CD4-positive, alpha-beta T cell (primary cell): ENCODE measurements around the gene IFNAR1. TPM values are rescaled to one million over a fixed set of nuclear protein-coding genes. Genes with fewer than 3 reads are reported as not detected.

Experiments used
- ATAC-seq: fragments of 200-7000 bp; cut with Tn5 transposase; one replicate; pipeline ENCODE4 v1.10.0; 2022; ENCODE audit warnings: mild to moderate bottlenecking; ENCODE audit not compliant: poor library complexity
- CTCF ChIA-PET: fragments of 350-600 bp; sonication (Branson Sonifier 250); formaldehyde crosslinking; loops from one replicate; lab custom pipeline; 2021; ENCODE audit warnings: antibody characterized with exemption, inconsistent platforms; lab: Charles Lee
- POLR2A ChIA-PET: fragments of 350-600 bp; sonication (Branson Sonifier 250); formaldehyde crosslinking; loops from one replicate; lab custom pipeline; 2021; ENCODE audit warnings: antibody characterized with exemption, inconsistent platforms; lab: Charles Lee
- DNase-seq, 14 experiments: peaks; one replicate each; pipeline ENCODE4 v3.0.0-alpha.2; 2013 to 2020; ENCODE audit warnings: mixed read lengths in 2 of 14
- H3K27ac ChIP-seq, 2 donors: one replicate each; pipeline versions ENCODE4 v1.5.1 to v1.7.0; 2013; ENCODE audit warnings: low read length in 2 of 2, low read depth in 1 of 2, mild to moderate bottlenecking in 1 of 2
- H3K27me3 ChIP-seq, 2 experiments: 1 replicate in 1 of 2; 2 replicates in 1 of 2; pipeline versions ENCODE4 v1.6.1 to v1.7.0; 2013; ENCODE audit warnings: low read length in 2 of 2, control low read depth in 1 of 2, mild to moderate bottlenecking in 1 of 2, moderate library complexity in 1 of 2; ENCODE audit not compliant: insufficient read depth in 2 of 2, control insufficient read depth in 1 of 2
- H3K36me3 ChIP-seq: one replicate; pipeline ENCODE4 v1.6.1; 2013; ENCODE audit warnings: low read length, control low read depth; ENCODE audit not compliant: insufficient read depth
- H3K4me1 ChIP-seq: one replicate; pipeline ENCODE4 v1.6.1; 2013; ENCODE audit warnings: low read length, control low read depth; ENCODE audit not compliant: insufficient read depth
- H3K4me3 ChIP-seq: one replicate; pipeline ENCODE4 v1.5.1; 2013; ENCODE audit warnings: mild to moderate bottlenecking, low read length, moderate library complexity
- H3K9me3 ChIP-seq, 2 experiments: 1 replicate in 1 of 2; 2 replicates in 1 of 2; pipeline versions ENCODE4 v1.6.1 to v1.7.0; 2013; ENCODE audit warnings: low read length in 2 of 2, mild to moderate bottlenecking in 2 of 2, control low read depth in 1 of 2, moderate library complexity in 1 of 2; ENCODE audit not compliant: control insufficient read depth in 1 of 2, insufficient read depth in 1 of 2
- H3K27ac Mint-ChIP-seq: one replicate; pipeline ENCODE4 v1.8.0; 2020; ENCODE audit warnings: mixed read lengths
- H3K27me3 Mint-ChIP-seq: one replicate; pipeline ENCODE4 v1.8.0; 2021; ENCODE audit warnings: mixed read lengths
- H3K36me3 Mint-ChIP-seq: one replicate; pipeline ENCODE4 v1.8.0; 2021; ENCODE audit warnings: low read depth, mixed read lengths
- H3K4me1 Mint-ChIP-seq: one replicate; pipeline ENCODE4 v1.8.0; 2021; ENCODE audit warnings: low read depth, mixed read lengths
- H3K4me3 Mint-ChIP-seq: one replicate; pipeline ENCODE4 v1.8.0; 2020; ENCODE audit warnings: mild to moderate bottlenecking, mixed read lengths
- H3K9me3 Mint-ChIP-seq: one replicate; pipeline ENCODE4 v1.8.0; 2020; ENCODE audit warnings: mixed read lengths
- CTCF ChIP-seq: fragments of 200-600 bp; IDR thresholded peaks from one replicate; pipeline ENCODE4 v1.8.0; 2022; ENCODE audit warnings: antibody characterized with exemption, mild to moderate bottlenecking
- intact Hi-C, 2 experiments: fragments of 100-400 bp; cut with DNase I in 1 of 2; cut with micrococcal nuclease in 1 of 2; formaldehyde crosslinking; loops; one replicate each; pipeline versions ENCODE4 v1.15.1 to v1.9.0; 2023 to 2025; cut with DNase I, micrococcal nuclease
- total RNA-seq, 174 experiments: library from RNA in 2 of 174; stranded (reverse) in 2 of 174; gene quantifications; one replicate each; pipeline ENCODE4 v1.2.3 and lab custom pipeline; 2021 to 2026

IFNAR1 gene
- total RNA-seq, 2 experiments from 2014 or later = 20.4 to 26.8 TPM

- Mint-ChIP-seq H3K27ac (no peak overlapping the region), H3K9me3 (peaks cover 5% of the 10 kb centered on the region), H3K27me3 (no peaks in the 10 kb centered on the region), H3K4me3 (no peak overlapping the region), H3K4me1 (peaks cover 4% of the 10 kb centered on the region), H3K36me3 (peaks cover 4% of the 10 kb centered on the region)
- no peak for TF ChIP-seq CTCF
- H3K27me3 ChIP-seq = no peaks in the 10 kb centered on the region
- ChIA-PET POLR2A (interaction anchor here (0.8 to 1.0 kb wide), 2 partner anchors 8 to 45 kb away, joined by 3 read pairs; partner anchors contain the start of gene IFNAR1), CTCF (interaction anchor here (2.6 kb wide), 1 partner anchor 8 kb away, joined by 9 read pairs; no protein-coding TSS in a partner anchor)
- ATAC-seq (no peak), DNase-seq (no peak)
- intact Hi-C loops = loop anchor here in 1 of 2 experiments (10.0 kb wide), 1 partner anchor 135 kb away; no protein-coding TSS in a partner anchor
- H3K36me3 ChIP-seq = no peaks in the 10 kb centered on the region
- no peak overlapping the region for H3K4me3 ChIP-seq
- H3K4me1 ChIP-seq = peaks cover 6% of the 10 kb centered on the region
- H3K9me3 ChIP-seq = peaks cover 21 to 25% of the 10 kb centered on the region in 2 experiments
- H3K27ac ChIP-seq = no peak overlapping the region
These were observed 44.8 kb downstream of the IFNAR1 start for GRCh38 chr21:33369586-33369985.

- ATAC-seq = no peak
- Histone ChIP-seq H3K4me3 (no peak overlapping the region), H3K27me3 (no peaks in the 10 kb centered on the region), H3K4me1 (peaks cover 13% of the 10 kb centered on the region), H3K36me3 (no peaks in the 10 kb centered on the region), H3K9me3 (peaks cover 21 to 25% of the 10 kb centered on the region in 2 experiments), H3K27ac (no peak overlapping the region)
- Mint-ChIP-seq H3K4me1 (peaks cover 6% of the 10 kb centered on the region), H3K9me3 (peaks cover 5% of the 10 kb centered on the region), H3K36me3 (peaks cover 4% of the 10 kb centered on the region), H3K4me3 (no peak overlapping the region), H3K27ac (no peak overlapping the region), H3K27me3 (no peaks in the 10 kb centered on the region)
- DNase-seq = no peak
- intact Hi-C loops = loop anchor here in 1 of 2 experiments (5.0 kb wide), 2 partner anchors 448 to 538 kb away; no protein-coding TSS in a partner anchor
- no peak for TF ChIP-seq CTCF
- ChIA-PET POLR2A (interaction anchor here (0.8 to 1.0 kb wide), 2 partner anchors 9 to 46 kb away, joined by 3 read pairs; partner anchors contain the start of gene IFNAR1), CTCF (interaction anchor here (2.6 kb wide), 1 partner anchor 9 kb away, joined by 9 read pairs; no protein-coding TSS in a partner anchor)
These were observed 45.5 kb downstream of the IFNAR1 start for GRCh38 chr21:33370305-33370704.

GRCh38 chr21:33371366-33371765 is 46.6 kb downstream of the IFNAR1 start:
- Mint-ChIP-seq H3K27ac (no peak overlapping the region), H3K27me3 (no peaks in the 10 kb centered on the region), H3K9me3 (peaks cover 5% of the 10 kb centered on the region), H3K4me3 (no peak overlapping the region), H3K4me1 (peaks cover 6% of the 10 kb centered on the region), H3K36me3 (peaks cover 4% of the 10 kb centered on the region)
- Histone ChIP-seq H3K36me3 (no peaks in the 10 kb centered on the region), H3K27me3 (no peaks in the 10 kb centered on the region), H3K9me3 (peaks cover 21 to 25% of the 10 kb centered on the region in 2 experiments), H3K4me1 (peaks cover 13% of the 10 kb centered on the region), H3K4me3 (no peak overlapping the region), H3K27ac (no peak overlapping the region)
- TF ChIP-seq CTCF = no peak
- ATAC-seq = no peak
- ChIA-PET CTCF (interaction anchor here (0.7 to 2.6 kb wide), 2 partner anchors 10 to 53 kb away, joined by 3 to 9 read pairs; no protein-coding TSS in a partner anchor), POLR2A (interaction anchor here (1.0 kb wide), 1 partner anchor 10 kb away, joined by 4 read pairs; no protein-coding TSS in a partner anchor)
- no peak for DNase-seq
- intact Hi-C loops = loop anchor here in 1 of 2 experiments (5.0 kb wide), 2 partner anchors 449 to 539 kb away; no protein-coding TSS in a partner anchor
